ENCODE results near the gene DCLRE1C.
"Not testable (repeated sequence)": the region's sequence is repeated elsewhere in the genome, so short reads cannot be mapped to it uniquely, and the experiment has no call there.

GRCh38 chr10:14907591-14907990, 46.3 kb downstream of the DCLRE1C start:
- not testable (repeated sequence) for TF ChIP-seq CTCF, POLR2AphosphoS5, EP300, POLR2A (IDR thresholded peaks at IDR 0.05)

Measured in suprapubic skin (tissue), 4 donors.